ENCODE results near the gene GLS.

GLS gene

GRCh38 chr2:190972846-190973245 lies 92.2 kb downstream of the GLS start:
- DNase-seq (ENCODE audit: low read depth): no peak

- DNase-seq (ENCODE audit: low read depth): no peak
These were observed 92.6 kb downstream of the GLS start for GRCh38 chr2:190973262-190973661.

- no peak for DNase-seq (ENCODE audit: low read depth)
These were observed 93.4 kb downstream of the GLS start for GRCh38 chr2:190973726-190974628.

- no peak for DNase-seq (ENCODE audit: low read depth)
These were observed 94.2 kb downstream of the GLS start for GRCh38 chr2:190974629-190975361.

- DNase-seq (ENCODE audit: low read depth): no peak
These were observed 95.9 kb downstream of the GLS start for GRCh38 chr2:190976521-190976920.

- no peak for DNase-seq (ENCODE audit: low read depth)
These were observed 96.9 kb downstream of the GLS start for GRCh38 chr2:190977505-190977904.

GRCh38 chr2:190978389-190979053 lies 97.9 kb downstream of the GLS start:
- no peak for DNase-seq (ENCODE audit: low read depth)

GRCh38 chr2:190979906-190980629 lies 99.4 kb downstream of the GLS start:
- no peak for DNase-seq (ENCODE audit: low read depth)

GRCh38 chr2:190980630-190981209 lies 100.1 kb downstream of the GLS start:
- no peak for DNase-seq (ENCODE audit: low read depth)

- no peak for DNase-seq (ENCODE audit: low read depth)
These were observed 100.7 kb downstream of the GLS start for GRCh38 chr2:190981333-190981732.

GRCh38 chr2:190981733-190982132 lies 101.1 kb downstream of the GLS start:
- DNase-seq (ENCODE audit: low read depth): no peak

GRCh38 chr2:190982262-190983034 lies 101.8 kb downstream of the GLS start:
- no peak for DNase-seq (ENCODE audit: low read depth)

GRCh38 chr2:190984595-190984994 lies 104.0 kb downstream of the GLS start:
- DNase-seq (ENCODE audit: low read depth): no peak

GRCh38 chr2:190986221-190986953 lies 105.8 kb downstream of the GLS start:
- DNase-seq (ENCODE audit: low read depth): no peak

GRCh38 chr2:190987116-190987515 lies 106.5 kb downstream of the GLS start:
- DNase-seq (ENCODE audit: low read depth): no peak

GRCh38 chr2:190987938-190988337 lies 107.3 kb downstream of the GLS start:
- no peak for DNase-seq (ENCODE audit: low read depth)

GRCh38 chr2:190988910-190989309 lies 108.3 kb downstream of the GLS start:
- no peak for DNase-seq (ENCODE audit: low read depth)

GRCh38 chr2:190990132-190990531 lies 109.5 kb downstream of the GLS start:
- no peak for DNase-seq (ENCODE audit: low read depth)

GRCh38 chr2:190993292-190993643 lies 112.6 kb downstream of the GLS start:
- no peak for DNase-seq (ENCODE audit: low read depth)

- no peak for DNase-seq (ENCODE audit: low read depth)
These were observed 113.5 kb downstream of the GLS start for GRCh38 chr2:190994148-190994547.
